Glomerular visceral epithelial cell (primary cell): ENCODE results near the gene BTBD9.

Source experiments
- DNase-seq: peaks from one replicate; pipeline ENCODE4 v3.0.0-alpha.2; 2016; ENCODE audit errors: extremely low spot score

The BTBD9 gene

GRCh38 chr6:38195113-38195635 is 444.6 kb downstream of the BTBD9 start:
- DNase-seq = no peak

- no peak for DNase-seq
These were observed 445.1 kb downstream of the BTBD9 start for GRCh38 chr6:38194589-38194988.

- no peak for DNase-seq
These were observed 445.5 kb downstream of the BTBD9 start for GRCh38 chr6:38194282-38194572.

- no peak for DNase-seq
These were observed 446.0 kb downstream of the BTBD9 start for GRCh38 chr6:38193481-38194281.

GRCh38 chr6:38193051-38193450 is 446.7 kb downstream of the BTBD9 start:
- DNase-seq = no peak

- no peak for DNase-seq
These were observed 447.2 kb downstream of the BTBD9 start for GRCh38 chr6:38192487-38192886.

GRCh38 chr6:38192011-38192410 is 447.7 kb downstream of the BTBD9 start:
- no peak for DNase-seq

- no peak for DNase-seq
These were observed 448.3 kb downstream of the BTBD9 start for GRCh38 chr6:38191418-38191817.

- DNase-seq = no peak
These were observed 450.9 kb downstream of the BTBD9 start for GRCh38 chr6:38188677-38189335.

- DNase-seq = no peak
These were observed 451.7 kb downstream of the BTBD9 start for GRCh38 chr6:38187811-38188590.

- no peak for DNase-seq
These were observed 452.4 kb downstream of the BTBD9 start for GRCh38 chr6:38187325-38187724.

- no peak for DNase-seq
These were observed 454.0 kb downstream of the BTBD9 start for GRCh38 chr6:38185752-38186151.

- DNase-seq = no peak
These were observed 454.5 kb downstream of the BTBD9 start for GRCh38 chr6:38185244-38185643.

- DNase-seq = no peak
These were observed 455.1 kb downstream of the BTBD9 start for GRCh38 chr6:38184585-38185080.

GRCh38 chr6:38183856-38184584 is 455.7 kb downstream of the BTBD9 start:
- DNase-seq = no peak

GRCh38 chr6:38182426-38182825 is 457.3 kb downstream of the BTBD9 start:
- no peak for DNase-seq

GRCh38 chr6:38180586-38180985 is 459.1 kb downstream of the BTBD9 start:
- no peak for DNase-seq

- no peak for DNase-seq
These were observed 459.8 kb downstream of the BTBD9 start for GRCh38 chr6:38179794-38180430.

GRCh38 chr6:38179300-38179699 is 460.4 kb downstream of the BTBD9 start:
- DNase-seq = no peak

- no peak for DNase-seq
These were observed 461.2 kb downstream of the BTBD9 start for GRCh38 chr6:38178584-38178886.

GRCh38 chr6:38177882-38178583 is 461.7 kb downstream of the BTBD9 start:
- DNase-seq = no peak
